Measurements from ENCODE around the gene LHX4.

DNA sequence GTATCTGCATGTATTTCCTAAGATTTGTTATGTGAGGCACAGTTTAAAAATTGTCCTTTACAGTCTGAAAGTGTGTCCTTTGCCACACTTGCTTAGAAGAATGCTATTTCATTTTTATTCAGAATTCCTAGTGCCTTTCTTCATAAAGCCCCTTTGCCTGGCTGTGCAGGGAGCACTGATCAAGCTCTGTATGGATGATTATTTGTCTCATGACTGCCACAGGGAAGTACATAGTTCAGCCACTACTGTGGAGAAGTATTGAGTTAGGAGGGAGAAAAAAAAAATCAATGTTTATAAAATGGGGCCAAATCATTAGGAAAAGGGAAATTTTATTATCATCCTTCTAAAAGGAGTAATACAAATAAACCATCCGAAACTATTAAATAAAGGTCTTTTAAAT is 51.4 kb downstream of the LHX4 start:
- TF ChIP-seq, protein P1, sequence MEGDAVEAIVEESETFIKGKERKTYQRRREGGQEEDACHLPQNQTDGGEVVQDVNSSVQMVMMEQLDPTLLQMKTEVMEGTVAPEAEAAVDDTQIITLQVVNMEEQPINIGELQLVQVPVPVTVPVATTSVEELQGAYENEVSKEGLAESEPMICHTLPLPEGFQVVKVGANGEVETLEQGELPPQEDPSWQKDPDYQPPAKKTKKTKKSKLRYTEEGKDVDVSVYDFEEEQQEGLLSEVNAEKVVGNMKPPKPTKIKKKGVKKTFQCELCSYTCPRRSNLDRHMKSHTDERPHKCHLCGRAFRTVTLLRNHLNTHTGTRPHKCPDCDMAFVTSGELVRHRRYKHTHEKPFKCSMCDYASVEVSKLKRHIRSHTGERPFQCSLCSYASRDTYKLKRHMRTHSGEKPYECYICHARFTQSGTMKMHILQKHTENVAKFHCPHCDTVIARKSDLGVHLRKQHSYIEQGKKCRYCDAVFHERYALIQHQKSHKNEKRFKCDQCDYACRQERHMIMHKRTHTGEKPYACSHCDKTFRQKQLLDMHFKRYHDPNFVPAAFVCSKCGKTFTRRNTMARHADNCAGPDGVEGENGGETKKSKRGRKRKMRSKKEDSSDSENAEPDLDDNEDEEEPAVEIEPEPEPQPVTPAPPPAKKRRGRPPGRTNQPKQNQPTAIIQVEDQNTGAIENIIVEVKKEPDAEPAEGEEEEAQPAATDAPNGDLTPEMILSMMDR (IDR thresholded peaks at IDR 0.05) = no peak
- no peak for TF ChIP-seq POLR2A (IDR thresholded peaks at IDR 0.05)
- no peak for TF ChIP-seq EP300 (IDR thresholded peaks at IDR 0.05)
- no peak for TF ChIP-seq POLR2AphosphoS5 (IDR thresholded peaks at IDR 0.05)
